HCT116 (cell line): Measurements from ENCODE around the gene VAMP1.

ENCODE experiments used
- ATF3 ChIP-seq: IDR thresholded peaks from 2 replicates; pipeline ENCODE4 v1.6.1; 2012
- CEBPB ChIP-seq: IDR thresholded peaks from 2 replicates; pipeline ENCODE4 v1.6.1; 2012; ENCODE audit warnings: low read depth
- CTCF ChIP-seq, 3 experiments: fragments of 200-600 bp in 1 of 3; sonication (generic) in 1 of 3; IDR thresholded peaks in 2 of 3; conservative IDR thresholded peaks in 1 of 3; 2 replicates each; pipeline ENCODE4 v1.5.1; 2012 to 2017; ENCODE audit warnings: low read depth in 2 of 3, low read length in 2 of 3, antibody characterized with exemption in 1 of 3, borderline replicate concordance in 1 of 3, control low read depth in 1 of 3, mild to moderate bottlenecking in 1 of 3, mixed read lengths in 1 of 3, mixed run types in 1 of 3, moderate library complexity in 1 of 3; ENCODE audit not compliant: insufficient read depth in 1 of 3
- EZH2 ChIP-seq: fragments of 200-600 bp; sonication (generic); IDR thresholded peaks from 2 replicates; pipeline ENCODE4 v1.6.1; 2017; ENCODE audit warnings: antibody characterized with exemption, mixed run types
- EZH2phosphoT487 ChIP-seq: fragments of 200-600 bp; IDR thresholded peaks from 2 replicates; pipeline ENCODE4 v1.6.1; 2018; ENCODE audit warnings: antibody characterized with exemption, borderline replicate concordance
- MAX ChIP-seq: IDR thresholded peaks from 2 replicates; pipeline ENCODE4 v1.6.1; 2012
- POLR2A ChIP-seq: IDR thresholded peaks from 2 replicates; pipeline ENCODE4 v1.7.0; 2011; ENCODE audit warnings: borderline replicate concordance; ENCODE audit not compliant: insufficient read depth, insufficient read length; ENCODE audit errors: extremely low read depth
- POLR2AphosphoS5 ChIP-seq: IDR thresholded peaks from 2 replicates; pipeline ENCODE4 v1.6.1; 2011; ENCODE audit warnings: mild to moderate bottlenecking, low read depth, low read length, moderate library complexity
- REST ChIP-seq: IDR thresholded peaks from 2 replicates; pipeline ENCODE4 v1.6.1; 2012; ENCODE audit warnings: low read depth
- SIN3A ChIP-seq: IDR thresholded peaks from 2 replicates; pipeline ENCODE4 v1.6.1; 2012; ENCODE audit warnings: low read depth
- ZBTB33 ChIP-seq: IDR thresholded peaks from 2 replicates; pipeline ENCODE4 v1.6.1; 2011; ENCODE audit warnings: mild to moderate bottlenecking, low read length, moderate library complexity; ENCODE audit not compliant: insufficient replicate concordance; ENCODE audit errors: extremely low read depth
- ZNF274 ChIP-seq: fragments of 200-500 bp; sonication (Bioruptor generic); IDR thresholded peaks from 2 replicates; pipeline ENCODE4 v1.6.1; 2014; ENCODE audit warnings: mild to moderate bottlenecking, low read depth, low read length, inconsistent platforms

- TF ChIP-seq ZNF274 (no peak), EZH2 (no peak), SIN3A (peak; percentile 78), CTCF (IDR thresholded peaks at IDR 0.05 in 2 of 3, conservative IDR thresholded peaks at IDR 0.05 in 1 of 3; ENCODE audit: borderline replicate concordance in 1 of 3, insufficient read depth in 1 of 3, low read depth in 2 of 3, low read length in 2 of 3) (no peak), POLR2A (peak; percentile 99), REST (no peak), MAX (peak; percentile 68; the same call in 1 of the 2 replicates), CEBPB (no peak), EZH2phosphoT487 (no peak), ATF3 (no peak), POLR2AphosphoS5 (peak; percentile 99), ZBTB33 (no peak)
Observed at GRCh38 chr12:6470375-6471163, at the start of gene VAMP1.
